Progenitor cell of endocrine pancreas (in vitro differentiated cells): Measurements from ENCODE around the gene NUDT4. TPM values are rescaled to one million over a fixed set of nuclear protein-coding genes. Genes with fewer than 3 reads are reported as not detected.

Experiments
- DNase-seq: peaks from one replicate; pipeline ENCODE4 v3.0.0; 2021; ENCODE audit warnings: low spot score; ENCODE audit not compliant: unreplicated experiment
- H3K27ac Mint-ChIP-seq: 2 replicates; pipeline ENCODE4 v1.8.0; 2021; ENCODE audit warnings: mild to moderate bottlenecking, moderate library complexity, mixed read lengths
- H3K27me3 Mint-ChIP-seq: 2 replicates; pipeline ENCODE4 v1.8.0; 2021; ENCODE audit warnings: mixed read lengths
- H3K36me3 Mint-ChIP-seq: 2 replicates; pipeline ENCODE4 v1.8.0; 2022; ENCODE audit warnings: mixed read lengths; ENCODE audit not compliant: insufficient read depth
- H3K4me1 Mint-ChIP-seq: 2 replicates; pipeline ENCODE4 v1.8.0; 2021; ENCODE audit warnings: low read depth, mixed read lengths
- H3K4me3 Mint-ChIP-seq: 2 replicates; pipeline ENCODE4 v1.8.0; 2021; ENCODE audit warnings: low read depth, mild to moderate bottlenecking, moderate library complexity, mixed read lengths
- H3K9me3 Mint-ChIP-seq: 2 replicates; pipeline ENCODE4 v1.8.0; 2021; ENCODE audit warnings: low read depth, mixed read lengths
- long read RNA-seq: library from polyadenylated mRNA; unstranded; transcript quantifications from one replicate; pipeline ENCODE4 v2.0.0, GENCODE V29; 2020
- total RNA-seq: library from RNA; stranded (reverse); gene quantifications from 2 replicates; pipeline ENCODE4 v1.2.1, GENCODE V29; 2021
- TF ChIP-seq, protein P1 (sequence below): fragments of 200-600 bp; sonication (generic); IDR thresholded peaks from one replicate; pipeline ENCODE4 v1.5.0; 2021; ENCODE audit warnings: antibody characterized with exemption, mild to moderate bottlenecking; ENCODE audit not compliant: unreplicated experiment

The NUDT4 gene
- total RNA-seq = 66.3 and 68.8 TPM in 2 replicates
- long read RNA-seq, full-length matches to known transcripts = 3 of 22 reads
- long read RNA-seq, partial matches to known transcripts = 18 of 22 reads
- long read RNA-seq, other reads (novel, unspliced or antisense) = 1 of 22 reads

DNA sequence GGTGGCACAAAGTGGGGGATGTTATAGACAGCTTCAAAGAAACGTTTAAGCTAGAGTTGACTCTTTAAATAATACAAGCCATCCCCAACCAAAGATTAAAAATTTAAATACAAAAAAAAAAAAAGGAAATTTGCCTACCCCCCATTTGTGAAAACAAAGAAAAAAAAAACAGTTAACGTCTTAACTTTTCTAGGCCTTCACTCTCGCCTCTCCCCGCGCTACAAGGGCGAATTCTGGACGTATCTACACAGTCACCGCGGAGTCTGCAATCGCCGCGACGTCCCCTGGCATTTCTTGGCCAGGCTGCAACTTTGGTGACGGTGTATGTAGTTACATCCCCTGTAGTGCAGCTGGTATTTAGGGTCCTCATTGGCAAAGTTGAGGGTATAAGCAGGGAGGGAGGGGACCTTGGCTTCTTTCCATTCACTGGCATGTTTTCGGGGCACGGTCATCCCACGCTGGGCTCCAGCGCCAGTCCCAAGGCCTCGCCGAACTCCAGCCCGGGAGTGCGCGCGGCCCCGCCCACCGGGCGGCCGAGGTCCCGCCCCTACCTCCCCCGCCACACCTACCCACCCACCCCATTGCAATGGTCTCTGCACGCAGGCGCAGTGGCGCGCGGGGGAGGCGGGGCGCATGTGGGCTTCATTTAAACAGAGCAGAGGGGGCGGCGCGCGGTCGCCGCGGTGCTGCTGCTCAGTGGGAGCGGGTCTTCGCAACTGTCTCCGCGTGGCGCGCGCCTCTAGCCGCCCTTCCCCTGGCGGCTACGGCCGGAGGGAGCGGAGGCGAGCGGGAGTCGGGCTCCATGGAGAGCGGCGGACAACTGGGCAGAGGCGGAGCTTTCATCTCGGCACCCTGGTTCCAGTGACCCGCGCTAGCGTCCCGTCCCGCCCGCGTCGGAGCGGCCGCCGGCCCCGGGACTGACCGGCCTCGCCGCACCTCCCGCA lies at the start of gene NUDT4:
NUDT4 (plus strand) TSS at position 674 of the 944 bp plus-strand sequence. CDS start 398 bp downstream, outside the sequence.
- Mint-ChIP-seq H3K27ac (peak within 1 kb of the TSS; percentile 98), H3K36me3 (no peaks in the 10 kb centered on the region), H3K4me3 (peak within 1 kb of the TSS; percentile 100), H3K9me3 (no peaks in the 10 kb centered on the region), H3K4me1 (peaks cover 42% of the 10 kb centered on the region), H3K27me3 (no peaks in the 10 kb centered on the region)
- TF ChIP-seq, protein P1, sequence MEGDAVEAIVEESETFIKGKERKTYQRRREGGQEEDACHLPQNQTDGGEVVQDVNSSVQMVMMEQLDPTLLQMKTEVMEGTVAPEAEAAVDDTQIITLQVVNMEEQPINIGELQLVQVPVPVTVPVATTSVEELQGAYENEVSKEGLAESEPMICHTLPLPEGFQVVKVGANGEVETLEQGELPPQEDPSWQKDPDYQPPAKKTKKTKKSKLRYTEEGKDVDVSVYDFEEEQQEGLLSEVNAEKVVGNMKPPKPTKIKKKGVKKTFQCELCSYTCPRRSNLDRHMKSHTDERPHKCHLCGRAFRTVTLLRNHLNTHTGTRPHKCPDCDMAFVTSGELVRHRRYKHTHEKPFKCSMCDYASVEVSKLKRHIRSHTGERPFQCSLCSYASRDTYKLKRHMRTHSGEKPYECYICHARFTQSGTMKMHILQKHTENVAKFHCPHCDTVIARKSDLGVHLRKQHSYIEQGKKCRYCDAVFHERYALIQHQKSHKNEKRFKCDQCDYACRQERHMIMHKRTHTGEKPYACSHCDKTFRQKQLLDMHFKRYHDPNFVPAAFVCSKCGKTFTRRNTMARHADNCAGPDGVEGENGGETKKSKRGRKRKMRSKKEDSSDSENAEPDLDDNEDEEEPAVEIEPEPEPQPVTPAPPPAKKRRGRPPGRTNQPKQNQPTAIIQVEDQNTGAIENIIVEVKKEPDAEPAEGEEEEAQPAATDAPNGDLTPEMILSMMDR = peak; percentile 9
- DNase-seq = peak; percentile 98

DNA sequence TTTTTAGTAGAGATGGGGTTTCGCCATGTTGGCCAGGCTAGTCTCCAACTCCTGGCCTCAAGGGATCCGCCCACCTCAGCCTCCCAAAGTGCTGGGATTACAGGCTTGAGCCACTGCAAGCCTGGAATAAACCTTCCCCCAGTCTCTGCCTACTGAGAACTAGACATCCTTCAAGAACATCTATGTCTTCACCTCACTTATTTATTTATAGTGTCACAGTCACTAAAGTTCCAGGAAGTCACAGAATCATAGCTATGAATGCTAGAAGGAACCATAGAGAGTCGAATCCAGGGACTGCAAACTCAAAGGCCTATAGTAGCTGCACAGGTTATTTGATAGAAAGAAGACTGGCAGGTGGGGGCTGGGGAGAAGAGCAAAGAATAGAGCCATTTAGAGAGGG lies 44.7 kb upstream of the NUDT4 start:
- Mint-ChIP-seq H3K4me1 (peaks cover 8% of the 10 kb centered on the region), H3K27ac (no peak overlapping the region)

DNA sequence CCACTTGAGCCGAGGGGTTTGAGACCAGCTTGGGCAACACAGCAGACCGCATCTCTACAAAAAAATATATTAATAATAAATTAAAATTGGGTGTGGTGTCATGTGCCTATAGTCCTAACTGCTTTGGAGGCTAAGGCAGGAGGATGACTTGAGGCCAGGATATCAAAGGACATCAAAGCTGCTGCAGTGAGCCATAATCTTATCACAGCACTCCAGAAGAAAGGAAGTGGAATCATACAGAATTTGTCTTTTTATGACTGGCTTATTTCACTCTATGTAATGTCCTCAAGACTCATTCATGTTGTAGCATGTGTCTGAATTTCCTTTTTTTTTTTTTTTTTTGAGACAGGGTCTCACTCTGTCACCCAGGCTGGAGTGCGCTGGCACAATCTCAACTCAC lies 43.9 kb upstream of the NUDT4 start:
- DNase-seq = no peak
- TF ChIP-seq, protein P1 = no peak
- Mint-ChIP-seq H3K4me1 (peaks cover 8% of the 10 kb centered on the region), H3K36me3 (no peaks in the 10 kb centered on the region), H3K4me3 (no peak overlapping the region), H3K27ac (no peak overlapping the region), H3K9me3 (no peaks in the 10 kb centered on the region), H3K27me3 (no peaks in the 10 kb centered on the region)

More for the DNA sequence above, 44.7 kb upstream of the NUDT4 start:
- Mint-ChIP-seq H3K36me3 (no peaks in the 10 kb centered on the region), H3K4me3 (no peak overlapping the region), H3K9me3 (no peaks in the 10 kb centered on the region), H3K27me3 (no peaks in the 10 kb centered on the region)
- DNase-seq = no peak
- TF ChIP-seq, protein P1 = no peak

DNA sequence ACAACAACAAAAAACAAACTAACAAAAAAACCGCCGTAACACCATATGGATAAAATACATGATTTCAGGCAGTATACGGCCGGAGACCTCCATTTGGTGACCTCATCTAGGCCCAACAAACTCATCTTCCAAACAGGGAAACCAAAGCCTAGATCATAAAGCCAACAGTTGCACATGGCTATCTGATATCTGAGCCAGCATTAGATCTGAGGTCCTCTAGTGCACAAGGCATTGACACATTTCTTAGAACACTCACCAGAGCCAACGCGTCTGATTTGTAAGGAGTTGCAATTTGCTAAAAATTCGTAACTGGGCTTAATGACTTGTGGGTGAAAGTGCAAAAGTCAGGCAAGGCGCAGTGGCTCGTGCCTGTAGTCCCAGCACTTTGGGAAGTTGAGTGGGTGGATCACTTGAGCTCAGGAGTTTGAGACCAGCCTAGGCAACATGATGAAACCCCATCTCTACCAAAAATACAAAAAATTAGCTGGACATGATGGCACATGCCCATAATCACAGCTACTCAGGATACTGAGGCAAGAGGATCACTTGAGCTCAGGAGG lies 42.0 kb upstream of the NUDT4 start:
- no peak for DNase-seq
- Mint-ChIP-seq H3K36me3 (no peaks in the 10 kb centered on the region), H3K4me3 (no peak overlapping the region), H3K27me3 (no peaks in the 10 kb centered on the region), H3K27ac (no peak overlapping the region), H3K4me1 (peaks cover 8% of the 10 kb centered on the region), H3K9me3 (no peaks in the 10 kb centered on the region)
- TF ChIP-seq, protein P1 = no peak

DNA sequence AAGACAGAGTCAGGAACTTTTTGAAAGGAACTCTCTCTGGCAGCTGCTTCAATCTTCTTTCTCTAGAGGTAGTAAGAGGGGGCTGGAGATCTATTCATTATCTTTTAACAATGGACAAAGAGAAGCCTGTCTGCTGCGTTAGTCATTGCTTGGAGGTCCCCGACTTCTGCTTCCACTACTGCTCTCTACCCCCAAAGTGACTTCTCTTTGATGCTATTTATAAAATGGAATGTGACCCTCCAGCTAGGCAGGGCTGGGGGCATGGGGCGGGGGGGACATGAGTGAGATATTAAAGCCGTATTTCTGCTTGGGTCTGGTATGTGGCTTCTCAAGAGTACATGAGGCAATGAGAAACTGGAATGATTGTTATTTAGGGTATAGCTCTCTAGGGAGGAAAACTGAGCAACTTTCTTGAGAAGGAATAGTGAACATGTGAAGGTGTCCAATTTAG lies 41.4 kb upstream of the NUDT4 start:
- TF ChIP-seq, protein P1 = no peak
- Mint-ChIP-seq H3K4me3 (no peak overlapping the region), H3K27ac (no peak overlapping the region), H3K27me3 (no peaks in the 10 kb centered on the region), H3K4me1 (peaks cover 8% of the 10 kb centered on the region), H3K9me3 (no peaks in the 10 kb centered on the region), H3K36me3 (no peaks in the 10 kb centered on the region)
- DNase-seq = no peak
